ENCODE results near the gene SPRR5.

GRCh38 chr1:152998476-152998875 lies 51.5 kb downstream of the SPRR5 start:
- TF ChIP-seq POLR2AphosphoS5 (IDR thresholded peaks at IDR 0.05; ENCODE audit: control insufficient read depth, insufficient read depth, low read depth, low read length), result no peak
- TF ChIP-seq ZBTB11 (CRISPR knock-in tag; IDR thresholded peaks at IDR 0.05), result no peak
- no peak for TF ChIP-seq ZFP1 (CRISPR knock-in tag; IDR thresholded peaks at IDR 0.05)
- no peak for TF ChIP-seq ZBTB1 (CRISPR knock-in tag; IDR thresholded peaks at IDR 0.05; ENCODE audit: borderline replicate concordance, low read depth)
- TF ChIP-seq CTCF (IDR thresholded peaks at IDR 0.05 in 2 of 3, conservative IDR thresholded peaks at IDR 0.05 in 1 of 3; ENCODE audit: insufficient read depth in 2 of 3, low read depth in 1 of 3, low read length in 3 of 3), result no peak

Measured in K562 (cell line).